K562 (cell line): ENCODE measurements around the gene MUC22. TPM values are rescaled to one million over a fixed set of nuclear protein-coding genes. Genes with fewer than 3 reads are reported as not detected.

Source experiments
- ATAC-seq: fragments of 200-7000 bp; cut with Tn5 transposase; 3 replicates; pipeline ENCODE4 v1.9.1; 2020; ENCODE audit warnings: moderate library complexity
- BruUV-seq: library from RNA; stranded (reverse); fragments of 400-500 nt; replicated peaks from 2 replicates; lab custom pipeline; 2021; lab: Mats Ljungman, UMichigan
- CTCF ChIA-PET: fragments of 300-600 bp; formaldehyde crosslinking; extraction: SDS; loops from one replicate; lab custom pipeline; 2021; ENCODE audit warnings: low intra/inter-chr PET ratio; lab: Yijun Ruan, JAX
- POLR2A ChIA-PET: fragments of 300-600, 350-650 bp; sonication (Branson Sonifier 250); formaldehyde crosslinking; extraction: SDS; loops from one replicate; lab custom pipeline; 2021; ENCODE audit warnings: antibody characterized with exemption, inconsistent platforms; lab: Yijun Ruan, JAX
- DNase-seq, 4 experiments: peaks; one replicate each; pipeline versions ENCODE4 v3.0.0 to v3.0.0-alpha.2; 2011 to 2018; ENCODE audit warnings: low spot score in 3 of 4, mixed read lengths in 3 of 4; ENCODE audit errors: extremely low read depth in 1 of 4
- FAIRE-seq: peaks from 2 replicates; lab custom pipeline; 2011; peaks lifted over from hg19 to GRCh38; lab: Jason Lieb, UNC
- H2AFZ ChIP-seq: 2 replicates; pipeline ENCODE4 v1.6.0; 2011; ENCODE audit warnings: low read depth, low read length, control low read depth, inconsistent platforms
- H3K27ac ChIP-seq: fragments of 200-600 bp; 3 replicates; pipeline ENCODE4 v1.8.0; 2011; ENCODE audit warnings: low read depth, mild to moderate bottlenecking, control low read depth, inconsistent platforms, low read length, moderate library complexity, mixed read lengths; ENCODE audit errors: extremely low read depth
- H3K27me3 ChIP-seq, 2 experiments: fragments of 300-600 bp in 1 of 2; 2 replicates in 1 of 2; 3 replicates in 1 of 2; pipeline versions ENCODE4 v1.6.0 to v1.8.0; 2011; ENCODE audit warnings: inconsistent platforms in 2 of 2, low read length in 2 of 2, mild to moderate bottlenecking in 1 of 2, mixed read lengths in 1 of 2, moderate library complexity in 1 of 2; ENCODE audit not compliant: control insufficient read depth in 2 of 2, insufficient read depth in 2 of 2
- H3K36me3 ChIP-seq: fragments of 300-600 bp; 3 replicates; pipeline ENCODE4 v1.8.0; 2011; ENCODE audit warnings: mild to moderate bottlenecking, low read length, inconsistent platforms; ENCODE audit not compliant: control insufficient read depth, insufficient read depth
- H3K4me1 ChIP-seq, 2 experiments: fragments of 200-600 bp in 1 of 2; replicated peaks in 1 of 2; 2 replicates in 1 of 2; 3 replicates in 1 of 2; pipeline versions ENCODE4 v1.5.1 to v1.8.0; 2011; ENCODE audit warnings: inconsistent platforms in 2 of 2, low read length in 2 of 2, mild to moderate bottlenecking in 1 of 2, mixed read lengths in 1 of 2, moderate library complexity in 1 of 2; ENCODE audit not compliant: control insufficient read depth in 2 of 2, insufficient read depth in 2 of 2
- H3K4me2 ChIP-seq: 2 replicates; pipeline ENCODE4 v1.6.1; 2011; ENCODE audit warnings: low read length, control low read depth, inconsistent platforms, mixed read lengths; ENCODE audit not compliant: insufficient read depth
- H3K4me3 ChIP-seq: fragments of 200-600 bp; sonication (generic), shearing (Covaris generic); 2 replicates; pipeline ENCODE4 v1.5.1; 2016; ENCODE audit warnings: control low read depth, inconsistent platforms
- H3K79me2 ChIP-seq: fragments of 200-600 bp; 3 replicates; pipeline ENCODE4 v1.8.0; 2011; ENCODE audit warnings: low read length, inconsistent platforms; ENCODE audit not compliant: control insufficient read depth, insufficient read depth
- H3K9ac ChIP-seq, 2 experiments: 2 replicates each; pipeline versions ENCODE4 v1.6.0 to v1.6.1; 2011; ENCODE audit warnings: low read depth in 2 of 2, low read length in 2 of 2, control low read depth in 1 of 2, inconsistent platforms in 1 of 2, mild to moderate bottlenecking in 1 of 2, mixed read lengths in 1 of 2; ENCODE audit not compliant: insufficient read depth in 1 of 2
- H3K9me1 ChIP-seq: one replicate; pipeline ENCODE4 v1.6.0; 2011; ENCODE audit warnings: inconsistent platforms, mild to moderate bottlenecking, low read length, moderate library complexity; ENCODE audit not compliant: control insufficient read depth, insufficient read depth
- H3K9me3 ChIP-seq: replicated peaks from 2 replicates; pipeline ENCODE4 v1.5.1; 2011; ENCODE audit warnings: low read depth, low read length, inconsistent platforms; ENCODE audit not compliant: control insufficient read depth, insufficient read depth
- H4K20me1 ChIP-seq: replicated peaks from 2 replicates; pipeline ENCODE4 v1.6.1; 2011; ENCODE audit warnings: low read length, inconsistent platforms, mixed read lengths; ENCODE audit not compliant: control insufficient read depth, insufficient read depth
- GTF2E2 ChIP-seq: fragments of 200-800 bp; sonication (Bioruptor generic); IDR thresholded peaks from 2 replicates; pipeline ENCODE4 v1.6.1; 2016; ENCODE audit warnings: missing genetic modification characterization, missing compliant biosample characterization
- NFRKB ChIP-seq: fragments of 450-650 bp; IDR thresholded peaks from 2 replicates; pipeline ENCODE4 v1.6.1; 2016; ENCODE audit warnings: low read depth
- PRDM10 ChIP-seq: fragments of 450-650 bp; IDR thresholded peaks from 2 replicates; pipeline ENCODE4 v1.6.1; 2018; ENCODE audit not compliant: partially characterized antibody
- RFX1 ChIP-seq: fragments of 450-650 bp; IDR thresholded peaks from 2 replicates; pipeline ENCODE4 v1.6.1; 2016; ENCODE audit warnings: mild to moderate bottlenecking, moderate library complexity
- SETDB1 ChIP-seq: IDR thresholded peaks from one replicate; pipeline ENCODE4 v1.6.1; 2012; ENCODE audit warnings: low read length, control low read depth, inconsistent platforms
- ZBTB5 ChIP-seq: fragments of 450-650 bp; IDR thresholded peaks from 2 replicates; pipeline ENCODE4 v1.6.1; 2017; ENCODE audit warnings: antibody characterized with exemption
- ZNF584 ChIP-seq: fragments of 200-800 bp; sonication (Bioruptor generic); IDR thresholded peaks from 2 replicates; pipeline ENCODE4 v1.6.1; 2016; ENCODE audit warnings: low read depth, mild to moderate bottlenecking, missing genetic modification characterization, missing compliant biosample characterization
- WGBS: fragments of 100-300 bp; shearing (Covaris generic); methylation state at CpG from one replicate; pipeline ENCODE4 v1.1.6; 2016; ENCODE audit warnings: low coverage, mixed read lengths; ENCODE audit not compliant: insufficient coverage; ENCODE audit errors: missing lambda C conversion rate; 5-methylcytosine and 5-hydroxymethylcytosine counted together
- in situ Hi-C: fragments of 300-500 bp; cut with MboI; formaldehyde crosslinking; loops from 4 replicates; pipeline ENCODE4 v1.15.0; 2018; ENCODE audit warnings: inconsistent platforms, mixed read lengths
- intact Hi-C: fragments of 100-400 bp; cut with micrococcal nuclease; formaldehyde crosslinking; loops from 2 replicates; pipeline ENCODE4 v1.14.2; 2022
- polyA plus RNA-seq, 8 experiments: library from polyadenylated mRNA; depleted of rRNA in 4 of 8; stranded (reverse) in 5 of 8; unstranded in 3 of 8; fragments of >200 nt; fragmentation: Nextera tagmentation in 2 of 8; fragmentation: Illumina TruSeq in 1 of 8; extraction: Ambion mirVana in 2 of 8; extraction: Trizol in 1 of 8; gene quantifications; 2 replicates each; pipeline versions ENCODE4 v1.2.1 to v1.2.3, GENCODE V29; 2011 to 2014; ENCODE audit warnings: inconsistent platforms in 1 of 8, missing spikeins in 1 of 8
- total RNA-seq, 7 experiments: library from RNA; depleted of rRNA in 6 of 7; stranded (reverse); fragments of >200 nt in 6 of 7; fragmentation: Illumina TruSeq in 2 of 7; extraction: Trizol in 2 of 7; gene quantifications; 2 replicates each; pipeline versions ENCODE4 v1.2.1 to v1.2.3, GENCODE V29; 2011 to 2021; ENCODE audit warnings: low replicate concordance in 1 of 7

Gene MUC22
- total and polyA plus RNA-seq, 9 of the 15 experiments (the other 6 are each of a cell fraction or from before 2014, with no cell fraction given), result 0.01 to 0.03 TPM; not detected in 7

GRCh38 chr6:30990422-30991086, 19.7 kb upstream of the MUC22 start:
- FAIRE-seq (no peak), DNase-seq (no peak), ATAC-seq (no peak)
- peaks cover 4% of the 10 kb centered on the region; the same call in 1 of the 2 replicates for H4K20me1 ChIP-seq
- WGBS, result 1% methylated on average over 8 of the region's 8 CpGs
- no TSS peak for BruUV-seq
- POLR2A ChIA-PET, result interaction anchor here (0.7 kb wide), 1 partner anchor 73 kb away, joined by 3 read pairs; no protein-coding TSS in a partner anchor
- H3K4me1 ChIP-seq, result peaks cover 0 to 2% of the 10 kb centered on the region in 2 experiments; a peak in 2 of 5 replicates
- no peak overlapping the region for H2AFZ ChIP-seq
- no peak for TF ChIP-seq RFX1
- TF ChIP-seq ZNF584 (CRISPR knock-in tag), result no peak
- no peak for TF ChIP-seq NFRKB
- no peak for TF ChIP-seq GTF2E2
- TF ChIP-seq ZBTB5, result no peak
- TF ChIP-seq SETDB1, result no peak
- TF ChIP-seq PRDM10, result peak; percentile 93
- CTCF ChIA-PET, result no interaction called here
- in situ Hi-C loops, result no loop called here
- intact Hi-C loops, result no loop called here
- no peak overlapping the region for H3K27ac ChIP-seq
- H3K9ac ChIP-seq, result no peak overlapping the region
- no peaks in the 10 kb centered on the region for H3K9me3 ChIP-seq
- peaks cover 13 to 48% of the 10 kb centered on the region in 2 experiments for H3K27me3 ChIP-seq
- no peaks in the 10 kb centered on the region for H3K79me2 ChIP-seq
- no peaks in the 10 kb centered on the region for H3K36me3 ChIP-seq
- H3K9me1 ChIP-seq, result no peaks in the 10 kb centered on the region
- H3K4me3 ChIP-seq, result no peak overlapping the region
- H3K4me2 ChIP-seq, result no peak overlapping the region
